ENCODE measurements around the gene ACKR4. TPM values are rescaled to one million over a fixed set of nuclear protein-coding genes. Genes with fewer than 3 reads are reported as not detected.

ACKR4 gene
- not detected for total RNA-seq

DNA sequence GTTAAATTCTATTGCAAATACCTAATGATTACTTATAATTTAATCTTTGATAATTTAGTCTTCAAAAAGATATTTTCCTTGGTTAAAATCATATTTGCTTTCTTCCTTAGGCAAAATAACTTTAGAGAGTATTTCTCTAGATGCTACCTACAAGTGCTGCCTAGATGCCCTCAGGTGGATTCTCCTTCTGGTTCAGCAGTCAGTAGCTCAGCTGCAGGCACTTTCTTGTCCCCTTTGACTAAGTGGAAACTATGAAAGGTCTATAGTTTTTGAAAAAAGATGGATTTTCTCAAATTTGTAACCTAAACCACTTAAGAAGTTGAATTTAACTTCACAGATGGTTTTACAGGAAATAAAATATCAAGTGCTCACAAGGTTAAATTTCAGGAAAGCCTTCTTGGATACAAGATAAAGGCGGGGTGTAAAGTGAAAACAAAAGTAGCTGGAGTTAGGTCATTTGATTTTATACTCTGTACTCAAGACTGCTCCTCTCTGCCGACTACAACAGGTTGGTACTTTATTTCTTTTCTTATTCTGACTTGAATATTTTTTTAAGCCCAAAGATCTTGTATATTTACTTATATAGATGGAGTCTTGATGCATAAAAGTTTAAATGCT, at the start of gene ACKR4:
ACKR4 (plus strand) TSS at position 455 of the 618 bp plus-strand sequence. CDS start 3,128 bp downstream, outside the sequence.

Other genes starting within 250 kb of the ACKR4 start
- gene DNAJC13, start 179.8 kb upstream of the ACKR4 start, total RNA-seq: 111 TPM
- gene ACAD11, start 62.5 kb downstream of the ACKR4 start, total RNA-seq: 40.7 TPM
- 98.0 TPM for gene UBA5, start 63.1 kb downstream of the ACKR4 start, total RNA-seq
- 33.5 TPM for gene NPHP3, start 125.1 kb downstream of the ACKR4 start, total RNA-seq